Cardiac muscle cell (in vitro differentiated cells and primary cell): ENCODE data around the gene HSD17B11. TPM values are rescaled to one million over a fixed set of nuclear protein-coding genes. Genes with fewer than 3 reads are reported as not detected.
"Not testable (repeated sequence)": the region's sequence is repeated elsewhere in the genome, so short reads cannot be mapped to it uniquely, and the experiment has no call there.

Experiments
- DNase-seq, 2 donors: peaks; one replicate each; pipeline versions ENCODE4 v3.0.0 to v3.0.0-alpha.2; 2010 to 2017; ENCODE audit warnings: low read depth in 1 of 2, low spot score in 1 of 2
- H3K27ac ChIP-seq: fragments of 200-600 bp; sonication (generic); 2 replicates; pipeline ENCODE4 v1.5.1; 2016
- H3K27me3 ChIP-seq: fragments of 200-600 bp; sonication (generic); 2 replicates; pipeline ENCODE4 v1.6.0; 2016; ENCODE audit warnings: control low read depth
- H3K36me3 ChIP-seq: fragments of 200-600 bp; sonication (generic); 2 replicates; pipeline ENCODE4 v1.5.1; 2016; ENCODE audit warnings: control low read depth
- H3K4me1 ChIP-seq: fragments of 200-600 bp; sonication (generic); 2 replicates; pipeline ENCODE4 v1.8.1; 2017; ENCODE audit warnings: low read depth, mild to moderate bottlenecking, mixed run types
- H3K4me3 ChIP-seq: fragments of 200-600 bp; sonication (generic); 2 replicates; pipeline ENCODE4 v1.5.1; 2016; ENCODE audit warnings: mild to moderate bottlenecking
- H3K9me3 ChIP-seq: fragments of 200-600 bp; sonication (generic); 2 replicates; pipeline ENCODE4 v1.5.1; 2017; ENCODE audit warnings: low read depth, mild to moderate bottlenecking, control low read depth
- polyA plus RNA-seq: library from polyadenylated mRNA; unstranded; fragments of >200 nt; fragmentation: Nextera tagmentation; extraction: Ambion mirVana; gene quantifications from 2 replicates; pipeline ENCODE4 v1.2.1, GENCODE V29; 2016
- total RNA-seq: library from RNA; depleted of rRNA; stranded (reverse); fragments of >200 nt; gene quantifications from 2 replicates; pipeline ENCODE4 v1.2.3, GENCODE V29; 2016
- TF ChIP-seq, protein P1 (sequence below): IDR thresholded peaks from 2 replicates; pipeline ENCODE4 v1.5.1; 2012; ENCODE audit warnings: low read depth, mild to moderate bottlenecking, low read length

HSD17B11 gene
- total and polyA plus RNA-seq, 2 experiments from 2014 or later = 17.4 to 18.9 TPM

DNA sequence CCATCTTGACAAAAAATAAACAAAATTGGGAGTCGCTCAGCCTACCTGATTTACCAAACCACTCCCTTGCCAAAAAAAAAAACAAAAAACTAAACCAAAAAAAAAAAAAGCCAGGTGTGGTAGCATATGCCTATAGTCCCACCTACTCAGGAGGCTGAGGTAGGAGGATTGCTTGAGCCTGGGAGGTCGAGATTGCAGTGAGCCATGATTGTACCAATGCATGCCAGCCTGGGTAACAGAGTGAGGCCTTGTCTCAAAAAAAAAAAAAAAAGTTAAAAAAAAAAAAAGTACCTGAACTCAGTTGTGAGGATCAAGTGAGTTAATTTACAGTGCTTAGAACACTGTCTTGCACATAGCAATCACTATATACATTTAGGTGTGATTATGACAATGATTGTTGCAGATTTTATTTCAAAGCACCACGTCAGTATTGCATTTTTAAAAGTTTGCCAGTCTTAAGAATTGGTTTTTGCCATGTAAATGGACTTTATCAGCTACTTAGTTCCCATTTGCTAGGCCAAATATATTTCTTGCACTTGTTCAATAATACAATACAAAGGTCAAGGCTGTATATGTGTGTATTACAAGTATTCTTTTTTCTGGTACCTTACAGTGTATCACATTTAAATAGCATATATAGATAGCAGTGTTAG lies 36.0 kb upstream of the HSD17B11 start:
- TF ChIP-seq, protein P1, sequence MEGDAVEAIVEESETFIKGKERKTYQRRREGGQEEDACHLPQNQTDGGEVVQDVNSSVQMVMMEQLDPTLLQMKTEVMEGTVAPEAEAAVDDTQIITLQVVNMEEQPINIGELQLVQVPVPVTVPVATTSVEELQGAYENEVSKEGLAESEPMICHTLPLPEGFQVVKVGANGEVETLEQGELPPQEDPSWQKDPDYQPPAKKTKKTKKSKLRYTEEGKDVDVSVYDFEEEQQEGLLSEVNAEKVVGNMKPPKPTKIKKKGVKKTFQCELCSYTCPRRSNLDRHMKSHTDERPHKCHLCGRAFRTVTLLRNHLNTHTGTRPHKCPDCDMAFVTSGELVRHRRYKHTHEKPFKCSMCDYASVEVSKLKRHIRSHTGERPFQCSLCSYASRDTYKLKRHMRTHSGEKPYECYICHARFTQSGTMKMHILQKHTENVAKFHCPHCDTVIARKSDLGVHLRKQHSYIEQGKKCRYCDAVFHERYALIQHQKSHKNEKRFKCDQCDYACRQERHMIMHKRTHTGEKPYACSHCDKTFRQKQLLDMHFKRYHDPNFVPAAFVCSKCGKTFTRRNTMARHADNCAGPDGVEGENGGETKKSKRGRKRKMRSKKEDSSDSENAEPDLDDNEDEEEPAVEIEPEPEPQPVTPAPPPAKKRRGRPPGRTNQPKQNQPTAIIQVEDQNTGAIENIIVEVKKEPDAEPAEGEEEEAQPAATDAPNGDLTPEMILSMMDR = no peak
- no peak for DNase-seq
- H3K4me3 ChIP-seq = no peak overlapping the region
- H3K27me3 ChIP-seq = no peaks in the 10 kb centered on the region
- H3K36me3 ChIP-seq = no peaks in the 10 kb centered on the region
- no peaks in the 10 kb centered on the region for H3K9me3 ChIP-seq
- no peak overlapping the region for H3K27ac ChIP-seq
- H3K4me1 ChIP-seq = peaks cover 10% of the 10 kb centered on the region

- no peaks in the 10 kb centered on the region for H3K27me3 ChIP-seq
- no peaks in the 10 kb centered on the region for H3K9me3 ChIP-seq
- H3K36me3 ChIP-seq = no peaks in the 10 kb centered on the region
- H3K4me1 ChIP-seq = peaks cover 10% of the 10 kb centered on the region
- no peak for DNase-seq
- TF ChIP-seq, protein P1 = no peak
- no peak overlapping the region for H3K27ac ChIP-seq
- no peak overlapping the region for H3K4me3 ChIP-seq
Observed at GRCh38 chr4:87425711-87426110, 34.7 kb upstream of the HSD17B11 start.

DNA sequence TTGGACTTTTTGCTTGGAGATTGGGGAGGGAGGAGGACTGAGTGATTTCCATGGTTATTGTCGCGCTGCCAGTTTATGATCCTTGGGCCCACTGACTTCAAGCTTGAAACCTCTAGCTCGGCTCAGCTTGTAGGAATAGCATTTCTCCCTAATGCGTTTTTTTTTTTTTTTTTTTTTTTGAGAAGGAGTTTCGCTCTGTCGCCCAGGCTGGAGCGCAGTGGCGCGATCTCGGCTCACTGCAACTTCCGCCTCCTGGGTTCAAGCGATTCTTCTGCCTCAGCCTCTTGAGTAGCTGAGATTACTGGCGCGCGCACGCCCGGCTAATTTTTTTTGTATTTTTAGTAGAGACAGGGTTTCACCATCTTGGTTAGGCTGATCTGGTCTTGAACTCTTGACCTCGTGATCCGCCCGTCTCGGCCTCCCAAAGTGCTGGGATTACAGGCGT lies 33.1 kb upstream of the HSD17B11 start:
- not testable (repeated sequence) for DNase-seq, H3K4me3 ChIP-seq

DNA sequence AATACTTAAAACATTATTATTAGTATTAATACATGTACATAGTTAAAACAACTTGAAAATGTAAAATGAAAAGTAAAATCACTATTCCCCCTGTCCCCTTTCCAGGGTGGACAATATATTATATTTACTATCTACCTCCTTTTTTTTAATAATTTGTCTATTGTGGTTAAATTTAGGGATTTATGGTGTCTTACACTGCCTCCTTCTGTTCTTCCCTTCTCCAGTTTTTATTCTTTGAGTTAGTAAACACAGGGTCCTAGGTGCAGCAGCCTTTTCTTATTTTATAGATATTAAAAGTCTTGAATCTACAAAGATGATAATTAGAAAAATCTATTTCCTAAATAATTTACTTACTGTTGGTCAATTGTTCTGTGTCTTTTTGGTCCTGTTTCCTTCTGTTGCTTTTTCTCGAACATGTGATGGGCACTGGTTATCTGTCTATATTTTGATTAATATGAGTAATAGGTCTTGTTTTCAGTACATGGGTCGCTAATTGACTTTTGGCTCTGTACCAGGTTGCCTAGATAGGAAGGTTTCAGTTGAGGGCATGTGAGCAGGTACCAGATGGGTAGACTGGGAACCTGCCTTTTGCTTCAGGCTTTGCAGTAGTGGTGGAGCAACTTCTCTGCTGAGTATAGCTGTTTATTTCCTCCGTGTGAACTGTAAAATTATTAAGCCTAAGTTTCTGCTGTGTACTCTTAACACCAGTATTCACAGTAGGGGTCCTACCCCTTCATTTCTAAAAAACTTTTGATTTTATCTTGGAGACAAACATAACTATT lies 32.5 kb upstream of the HSD17B11 start:
- peak overlapping the region; percentile 97 for H3K27ac ChIP-seq
- H3K9me3 ChIP-seq = no peaks in the 10 kb centered on the region
- no peaks in the 10 kb centered on the region for H3K27me3 ChIP-seq
- peak overlapping the region; percentile 95 for H3K4me3 ChIP-seq
- DNase-seq = no peak
- peaks cover 10% of the 10 kb centered on the region for H3K4me1 ChIP-seq
- H3K36me3 ChIP-seq = no peaks in the 10 kb centered on the region
- TF ChIP-seq, protein P1 = peak; percentile 27

More for the DNA sequence above, 33.1 kb upstream of the HSD17B11 start:
- H3K36me3 ChIP-seq, H3K27ac ChIP-seq, H3K4me1 ChIP-seq, H3K9me3 ChIP-seq, H3K27me3 ChIP-seq: not testable (repeated sequence)

- Histone ChIP-seq H3K4me1 (peaks cover 10% of the 10 kb centered on the region), H3K27me3 (no peaks in the 10 kb centered on the region), H3K4me3 (peak within 1 kb of the TSS; percentile 95), H3K9me3 (no peaks in the 10 kb centered on the region), H3K27ac (peak within 1 kb of the TSS; percentile 97), H3K36me3 (no peaks in the 10 kb centered on the region)
- TF ChIP-seq, protein P1 = no peak
- DNase-seq = peak; percentile 94 to 96
Observed at GRCh38 chr4:87422104-87423052, 31.4 kb upstream of the HSD17B11 start, which contains the start of gene NUDT9. Gene NUDT9, plus strand, starts transcription at chr4:87422573. Its CDS starts 333 bp downstream, at chr4:87422906.
